NCI-H1417 (cell line): ENCODE data around the gene AGPAT2.

ENCODE experiments used
- DNase-seq, 3 experiments: peaks; one replicate each; lab custom pipeline; 2025; lab: John Stamatoyannopoulos, UW

The AGPAT2 gene

DNA sequence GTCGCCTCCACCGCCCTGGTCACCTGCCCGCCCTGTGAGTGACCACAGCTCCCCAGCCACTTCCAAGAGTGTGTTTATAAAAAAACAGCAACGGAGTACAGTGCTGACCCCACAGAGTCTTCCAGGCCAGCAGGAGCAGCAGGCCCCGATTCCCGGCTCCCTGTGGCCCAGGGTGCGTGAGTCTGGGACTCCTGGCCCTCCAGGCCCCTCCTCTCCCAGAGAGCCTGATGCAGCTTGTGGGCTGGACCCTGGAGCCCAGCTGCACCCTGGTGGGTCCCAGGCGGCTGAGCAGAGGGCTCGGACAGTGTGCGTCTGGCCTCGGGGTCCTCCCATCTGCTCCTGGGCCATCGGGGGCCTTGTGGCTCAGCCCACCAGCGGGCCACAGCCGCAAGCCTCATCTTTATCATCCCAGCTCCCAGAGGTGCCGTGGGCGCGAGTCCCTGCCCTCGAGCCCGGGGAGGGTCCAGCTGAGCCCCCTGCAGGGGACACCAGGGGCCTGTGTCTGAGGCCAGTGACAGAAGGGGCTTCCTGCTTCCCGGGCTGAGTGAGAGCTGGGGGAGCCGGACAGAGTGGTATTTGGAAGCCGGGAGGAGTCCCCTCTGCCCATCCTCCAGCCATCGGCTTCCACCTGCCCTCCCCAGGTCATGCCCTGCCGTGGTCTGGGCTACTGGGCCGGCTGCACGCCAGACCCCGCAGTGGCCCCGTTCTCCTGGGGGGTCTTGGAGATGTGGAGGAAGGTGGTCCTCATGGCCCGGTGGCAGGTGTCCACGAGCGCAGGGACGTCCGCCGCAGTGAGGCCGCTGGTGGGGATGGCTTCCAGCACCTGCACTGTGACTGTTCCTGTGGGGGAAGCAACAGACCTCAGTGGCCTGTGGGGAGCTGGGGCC lies 13.9 kb downstream of the AGPAT2 start:
- no peak for DNase-seq

DNA sequence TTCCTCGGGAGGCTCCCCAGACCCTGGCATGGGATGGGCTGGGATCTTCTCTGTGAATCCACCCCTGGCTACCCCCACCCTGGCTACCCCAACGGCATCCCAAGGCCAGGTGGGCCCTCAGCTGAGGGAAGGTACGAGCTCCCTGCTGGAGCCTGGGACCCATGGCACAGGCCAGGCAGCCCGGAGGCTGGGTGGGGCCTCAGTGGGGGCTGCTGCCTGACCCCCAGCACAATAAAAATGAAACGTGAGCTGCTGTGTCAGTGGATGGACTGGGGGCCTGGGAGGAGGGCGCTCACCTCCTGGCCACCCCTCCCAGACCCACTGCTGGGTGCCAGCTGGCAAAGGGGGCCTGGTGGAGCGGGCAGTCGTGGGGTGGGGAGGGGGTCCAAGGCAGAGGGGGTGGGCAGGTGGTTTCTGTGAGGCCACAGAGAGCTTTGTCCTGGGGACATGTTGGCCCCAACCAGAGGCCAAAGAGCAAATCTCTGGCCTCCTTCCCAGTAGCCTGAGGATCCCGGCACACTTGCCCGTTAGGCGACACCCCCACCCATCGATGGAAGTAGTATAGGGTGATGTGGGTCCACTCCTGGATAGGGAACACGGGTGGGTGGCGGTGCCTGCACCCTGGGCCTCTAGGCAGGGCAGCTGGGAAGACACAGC lies 14.7 kb downstream of the AGPAT2 start:
- no peak for DNase-seq

DNA sequence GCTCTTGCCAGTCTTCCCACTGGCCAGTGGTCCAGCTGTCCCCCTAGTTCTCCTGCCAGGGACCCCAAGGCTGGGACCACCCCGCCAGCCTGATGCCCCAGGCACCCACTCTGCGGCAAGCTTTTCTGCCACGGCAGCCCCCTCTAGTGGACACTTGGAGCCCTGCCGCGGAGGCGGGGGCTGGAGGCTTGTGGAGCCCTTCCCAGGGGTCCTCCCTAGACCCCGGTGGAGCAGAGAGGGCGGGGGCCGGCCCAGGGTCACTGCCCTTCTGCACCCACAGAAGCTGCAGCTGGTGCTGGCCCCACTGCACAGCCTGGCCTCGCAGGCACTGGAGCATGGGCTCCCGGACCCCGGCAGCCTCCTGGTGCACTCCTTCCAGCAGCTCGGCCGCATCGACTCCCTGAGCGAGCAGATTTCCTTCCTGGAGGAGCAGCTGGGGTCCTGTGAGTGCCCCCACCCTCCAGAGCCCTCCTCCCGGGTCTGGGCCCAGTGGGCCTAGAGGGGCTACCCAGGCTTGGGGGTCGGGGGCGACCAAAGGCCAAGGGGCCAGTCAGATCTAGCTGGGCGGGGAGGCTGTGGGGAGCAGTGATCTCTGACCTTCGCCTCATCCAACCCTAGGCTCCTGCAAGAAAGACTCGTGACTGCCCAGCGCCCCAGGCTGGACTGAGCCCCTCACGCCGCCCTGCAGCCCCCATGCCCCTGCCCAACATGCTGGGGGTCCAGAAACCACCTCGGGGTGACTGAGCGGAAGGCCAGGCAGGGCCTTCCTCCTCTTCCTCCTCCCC lies 15.4 kb downstream of the AGPAT2 start:
- DNase-seq, result peak in 1 of 3 experiments; percentile 18

DNA sequence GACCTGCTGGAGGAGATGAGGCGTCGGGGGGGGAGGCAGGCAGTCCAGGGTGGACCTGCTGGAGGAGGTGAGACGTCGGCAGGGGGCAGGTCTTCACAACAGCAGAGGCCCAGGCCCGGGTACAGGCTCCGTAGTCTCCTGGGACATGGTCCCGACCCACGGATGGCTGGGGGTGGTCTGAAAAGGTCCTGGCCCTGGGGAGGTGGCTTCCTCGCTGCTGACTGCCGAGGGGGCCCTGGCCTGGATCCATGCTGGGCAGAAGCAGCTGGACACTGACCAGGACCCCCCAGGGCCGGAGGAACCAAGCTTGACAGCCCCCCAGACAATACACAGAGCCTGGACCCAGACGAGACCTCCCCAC lies 16.0 kb downstream of the AGPAT2 start:
- no peak for DNase-seq

DNA sequence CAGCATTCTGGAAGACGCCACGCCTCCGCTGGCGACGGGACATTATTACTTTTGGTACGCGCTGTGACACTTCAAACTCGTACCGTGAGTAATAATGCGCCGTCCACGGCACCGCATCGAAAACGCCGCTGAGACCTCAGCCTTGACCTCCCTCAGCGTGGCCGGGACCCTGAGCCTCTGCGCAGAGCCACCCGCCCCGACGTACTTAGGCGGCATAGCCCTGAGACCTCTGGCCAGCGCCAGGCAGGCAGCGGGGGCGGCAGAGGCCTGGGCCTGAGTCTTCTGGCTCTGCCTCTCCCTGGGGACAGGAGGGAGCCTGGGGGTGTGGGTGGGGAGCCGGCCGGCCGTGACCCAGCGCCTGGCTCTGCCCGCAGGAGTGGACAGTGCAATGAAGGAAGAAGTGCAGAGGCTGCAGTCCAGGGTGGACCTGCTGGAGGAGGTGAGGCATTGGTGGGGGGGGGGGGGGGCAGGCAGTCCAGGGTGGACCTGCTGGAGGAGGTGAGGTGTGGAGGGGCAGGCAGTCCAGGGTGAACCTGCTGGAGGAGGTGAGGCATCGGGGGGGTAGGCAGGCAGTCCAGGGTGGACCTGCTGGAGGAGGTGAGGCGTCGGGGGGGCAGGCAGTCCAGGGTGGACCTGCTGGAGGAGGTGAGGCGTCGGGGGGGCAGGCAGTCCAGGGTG lies 16.5 kb downstream of the AGPAT2 start:
- DNase-seq, result no peak

DNA sequence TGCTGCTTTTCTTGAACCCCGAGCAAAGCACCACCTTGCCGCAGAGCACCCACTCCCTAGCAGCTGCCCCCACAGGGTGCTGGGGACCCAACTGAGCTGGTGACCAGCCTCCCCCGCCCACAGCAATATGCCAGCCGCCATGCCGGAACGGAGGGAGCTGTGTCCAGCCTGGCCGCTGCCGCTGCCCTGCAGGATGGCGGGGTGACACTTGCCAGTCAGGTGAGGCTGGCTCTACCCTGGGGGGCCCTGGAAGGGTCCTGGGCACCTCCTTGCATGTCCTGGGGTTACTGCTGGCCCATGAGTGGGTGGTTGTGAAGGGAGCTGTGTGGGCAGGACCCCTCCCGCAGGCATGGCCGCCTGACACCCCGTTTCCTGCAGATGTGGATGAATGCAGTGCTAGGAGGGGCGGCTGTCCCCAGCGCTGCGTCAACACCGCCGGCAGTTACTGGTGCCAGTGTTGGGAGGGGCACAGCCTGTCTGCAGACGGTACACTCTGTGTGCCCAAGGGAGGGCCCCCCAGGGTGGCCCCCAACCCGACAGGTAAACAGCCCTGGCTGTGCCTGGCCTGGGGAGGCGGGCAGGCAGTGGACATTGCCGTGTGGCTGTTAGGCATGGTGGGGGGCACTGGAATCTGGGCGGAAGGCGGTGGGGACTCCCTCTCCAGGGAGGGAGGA lies 17.3 kb downstream of the AGPAT2 start:
- no peak for DNase-seq

DNA sequence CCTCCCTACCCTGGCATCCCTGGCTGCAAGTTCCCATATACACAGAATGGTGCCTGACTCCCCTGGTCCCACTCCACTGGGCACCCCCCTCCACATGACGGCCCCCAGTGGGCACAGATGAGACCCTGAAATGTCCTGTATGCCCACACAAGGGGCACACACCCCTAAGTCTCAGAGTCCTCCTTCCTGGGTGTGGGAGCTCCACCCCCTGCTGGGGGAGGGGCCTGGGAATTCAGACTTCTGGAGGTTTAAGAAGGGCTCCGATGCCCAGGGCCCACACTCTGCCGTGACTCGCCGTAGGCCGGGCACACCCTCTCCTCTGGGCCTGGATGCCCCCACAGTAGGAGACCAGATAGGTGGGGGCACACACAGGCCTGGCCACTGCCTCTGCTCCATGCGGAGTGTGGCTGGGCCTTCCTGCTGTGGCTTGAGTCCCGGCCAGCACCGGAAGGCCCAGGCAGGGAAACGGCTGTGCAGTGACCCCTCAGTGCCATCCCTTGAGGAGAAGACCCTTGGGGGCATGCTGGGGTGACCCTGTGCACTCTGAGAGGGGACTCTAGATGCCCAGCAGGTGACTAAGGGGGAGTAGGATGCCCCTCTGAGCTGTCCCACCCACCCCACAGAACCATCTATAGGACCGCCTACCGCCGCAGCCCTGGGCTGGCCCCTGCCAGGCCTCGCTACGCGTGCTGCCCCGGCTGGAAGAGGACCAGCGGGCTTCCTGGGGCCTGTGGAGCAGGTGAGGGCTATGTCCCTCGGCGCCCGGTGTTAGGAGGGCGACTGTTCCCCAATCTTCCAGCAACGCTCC lies 18.1 kb downstream of the AGPAT2 start:
- no peak for DNase-seq

DNA sequence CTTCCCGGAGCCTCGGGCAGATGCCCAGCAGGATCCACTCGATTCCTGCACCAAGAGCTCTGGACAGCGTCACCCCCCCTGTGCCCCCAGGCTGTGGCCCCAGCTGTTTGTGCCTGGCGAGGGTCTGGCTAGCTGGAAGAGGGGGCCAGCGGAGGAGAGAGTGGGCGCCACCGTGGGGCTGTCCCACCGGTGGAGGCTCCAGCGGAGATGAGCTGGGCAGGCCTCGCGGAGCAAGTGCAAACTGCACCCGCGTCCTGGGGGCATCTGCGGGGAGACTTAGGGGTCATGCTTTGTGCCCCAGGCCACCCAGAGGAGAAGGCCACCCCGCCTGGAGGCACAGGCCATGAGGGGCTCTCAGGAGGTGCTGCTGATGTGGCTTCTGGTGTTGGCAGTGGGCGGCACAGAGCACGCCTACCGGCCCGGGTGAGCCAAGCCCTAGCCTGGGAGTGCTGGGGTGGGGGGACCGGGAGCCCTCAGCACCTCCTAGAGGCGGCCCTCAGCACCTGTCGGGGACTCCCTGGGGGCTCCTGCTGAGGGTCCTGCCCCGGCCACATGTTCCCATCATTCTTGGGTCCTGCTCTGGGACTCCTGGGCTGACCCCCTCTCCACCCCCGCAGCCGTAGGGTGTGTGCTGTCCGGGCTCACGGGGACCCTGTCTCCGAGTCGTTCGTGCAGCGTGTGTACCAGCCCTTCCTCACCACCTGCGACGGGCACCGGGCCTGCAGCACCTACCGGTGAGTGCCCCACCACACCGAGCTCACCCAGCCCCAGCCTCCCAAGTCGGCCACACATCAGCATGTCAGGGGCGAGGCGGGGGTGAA lies 19.1 kb downstream of the AGPAT2 start:
- DNase-seq, result peak in 1 of 3 experiments; percentile 55

DNA sequence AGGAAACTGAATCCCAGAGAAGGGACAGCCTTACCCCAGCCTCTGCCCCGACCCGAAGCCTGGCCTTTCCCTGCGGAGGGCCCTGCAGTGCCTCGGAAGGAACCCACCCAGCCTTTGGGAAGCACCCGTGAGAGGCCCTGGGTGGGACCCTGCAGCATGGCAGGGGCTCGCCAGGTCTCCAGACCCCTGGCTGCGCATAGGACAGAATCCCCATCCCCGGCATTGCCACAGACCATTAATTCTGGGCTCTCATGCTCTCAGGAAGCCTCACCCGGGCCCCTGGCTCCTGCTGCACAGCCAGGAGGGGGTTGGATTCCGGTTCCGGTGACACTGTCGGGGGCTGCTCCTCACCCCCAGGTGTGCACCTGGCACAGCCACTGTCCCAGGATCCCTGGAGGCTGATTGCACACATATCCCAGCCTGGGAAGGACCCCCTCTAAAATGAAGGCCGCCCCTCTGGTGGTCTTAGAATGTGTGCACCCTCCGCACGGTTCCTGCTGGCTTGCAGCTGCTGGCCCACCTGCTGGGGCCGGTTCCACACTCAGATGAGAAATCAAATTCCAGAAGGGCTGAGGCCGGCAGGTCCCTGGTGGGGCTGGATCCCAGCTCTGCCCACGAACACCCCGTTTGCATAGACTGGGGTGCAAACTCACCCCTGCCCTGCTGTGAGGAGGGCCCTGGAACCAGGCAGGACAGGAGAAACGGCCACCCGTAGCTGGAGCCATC lies 19.9 kb downstream of the AGPAT2 start:
- DNase-seq, result peak in 2 of 3 experiments; percentile 60 to 61

DNA sequence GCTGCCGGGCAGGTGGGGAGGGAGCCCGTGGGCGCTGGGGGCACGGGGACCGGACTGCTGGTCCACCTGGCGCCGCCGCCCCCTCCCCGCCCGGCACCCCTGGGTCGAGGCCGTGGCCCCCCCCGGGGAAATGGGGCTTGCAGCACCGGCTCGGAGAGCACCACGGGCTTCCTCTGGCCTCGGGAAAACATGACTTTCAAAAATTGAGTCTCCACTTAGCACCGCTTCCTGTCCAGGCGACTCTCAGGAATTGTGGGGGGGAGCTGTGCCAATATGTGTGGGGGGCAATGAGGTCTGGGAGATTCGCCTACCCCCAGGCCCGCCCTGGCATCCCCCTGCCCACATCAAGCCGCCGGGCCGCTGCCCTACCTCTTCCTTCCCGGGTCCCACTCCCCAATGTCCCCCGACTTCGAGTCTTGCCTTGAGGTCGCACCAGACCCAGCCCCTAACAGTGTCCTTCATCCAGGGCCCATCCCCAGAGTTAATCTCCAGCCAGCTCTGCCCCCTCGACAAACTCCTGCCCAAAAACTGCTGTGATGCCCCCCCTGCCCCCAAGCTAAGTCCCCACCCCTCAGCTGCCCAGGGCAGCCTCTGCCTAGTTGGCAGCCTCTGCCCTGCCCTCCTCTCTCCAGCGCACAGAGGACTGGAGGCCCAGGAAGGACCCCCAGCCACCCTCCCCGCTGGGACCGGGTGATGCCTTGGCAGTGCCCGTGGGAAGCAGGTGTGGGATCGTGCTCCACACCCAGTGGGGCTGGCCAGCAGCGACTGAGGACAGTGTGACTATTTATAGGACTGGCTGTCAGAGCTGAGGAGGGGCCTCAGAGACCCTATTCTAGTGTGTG lies 20.7 kb downstream of the AGPAT2 start:
- DNase-seq, result peak in 2 of 3 experiments; percentile 44 to 57

DNA sequence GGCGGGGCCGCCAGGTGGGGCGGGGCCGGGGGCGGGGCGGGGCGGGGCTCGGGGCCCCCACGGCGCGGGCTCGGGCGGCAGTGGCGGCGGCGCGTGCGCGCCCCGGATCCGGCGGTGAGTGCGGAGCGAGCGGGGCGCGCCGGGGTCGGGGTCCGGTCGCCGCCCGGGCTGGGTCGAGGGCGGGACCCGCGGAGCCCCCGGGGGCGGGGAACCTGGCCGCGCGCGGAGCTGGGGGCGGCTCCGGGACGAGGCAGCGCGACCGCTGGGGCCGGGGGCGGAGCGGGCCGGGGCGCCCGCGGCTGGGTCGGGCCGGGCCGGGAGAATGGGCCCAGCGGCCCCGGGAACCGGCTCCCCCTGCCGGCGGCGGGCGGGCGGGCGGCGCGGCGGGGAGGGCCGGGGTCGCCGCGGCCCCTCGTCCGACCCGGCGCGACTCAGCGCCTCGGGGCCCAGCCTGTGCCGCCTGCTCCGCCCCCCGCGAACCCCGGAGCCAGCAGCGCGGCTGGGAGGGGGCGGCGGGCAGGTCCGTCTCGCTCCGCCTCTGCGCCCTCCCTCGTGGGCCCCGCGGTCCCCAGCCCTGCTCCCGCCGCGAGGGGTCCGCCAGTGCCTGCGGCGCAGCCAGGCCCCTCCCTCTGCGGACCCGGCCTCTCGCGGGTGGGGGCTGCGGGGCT lies 21.4 kb downstream of the AGPAT2 start:
- peak in 2 of 3 experiments; percentile 50 to 52 for DNase-seq

DNA sequence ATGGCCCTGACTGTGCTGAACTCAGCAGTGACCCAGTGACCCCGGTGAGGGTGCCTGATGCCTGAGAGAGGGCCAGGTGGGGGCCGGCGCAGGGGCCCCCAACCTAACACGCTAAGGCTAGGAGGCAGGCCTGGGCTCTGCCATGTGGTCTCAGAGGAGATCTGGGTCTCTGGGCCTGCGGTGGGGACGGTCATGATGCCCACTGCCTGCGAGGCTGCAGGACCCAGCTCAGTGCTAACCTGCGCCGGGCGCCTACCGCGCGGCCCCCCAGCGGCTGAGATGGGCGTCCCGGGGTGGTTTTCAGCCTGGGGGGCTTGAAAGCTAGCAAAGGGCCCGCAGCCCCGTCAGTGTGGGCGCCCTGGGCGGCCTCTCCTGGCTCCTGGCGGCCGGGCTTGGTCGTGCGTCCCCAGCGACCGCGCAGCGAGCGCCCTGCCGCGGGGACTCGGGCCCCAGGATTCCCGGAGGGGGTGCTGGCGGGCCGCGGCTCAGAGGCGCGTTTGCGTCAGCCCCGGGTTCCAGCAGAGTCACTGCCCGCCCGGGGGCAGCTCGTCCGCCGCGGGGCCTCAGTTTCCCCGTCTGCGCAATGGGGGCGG lies 22.1 kb downstream of the AGPAT2 start:
- peak in 2 of 3 experiments; percentile 55 to 57 for DNase-seq

DNA sequence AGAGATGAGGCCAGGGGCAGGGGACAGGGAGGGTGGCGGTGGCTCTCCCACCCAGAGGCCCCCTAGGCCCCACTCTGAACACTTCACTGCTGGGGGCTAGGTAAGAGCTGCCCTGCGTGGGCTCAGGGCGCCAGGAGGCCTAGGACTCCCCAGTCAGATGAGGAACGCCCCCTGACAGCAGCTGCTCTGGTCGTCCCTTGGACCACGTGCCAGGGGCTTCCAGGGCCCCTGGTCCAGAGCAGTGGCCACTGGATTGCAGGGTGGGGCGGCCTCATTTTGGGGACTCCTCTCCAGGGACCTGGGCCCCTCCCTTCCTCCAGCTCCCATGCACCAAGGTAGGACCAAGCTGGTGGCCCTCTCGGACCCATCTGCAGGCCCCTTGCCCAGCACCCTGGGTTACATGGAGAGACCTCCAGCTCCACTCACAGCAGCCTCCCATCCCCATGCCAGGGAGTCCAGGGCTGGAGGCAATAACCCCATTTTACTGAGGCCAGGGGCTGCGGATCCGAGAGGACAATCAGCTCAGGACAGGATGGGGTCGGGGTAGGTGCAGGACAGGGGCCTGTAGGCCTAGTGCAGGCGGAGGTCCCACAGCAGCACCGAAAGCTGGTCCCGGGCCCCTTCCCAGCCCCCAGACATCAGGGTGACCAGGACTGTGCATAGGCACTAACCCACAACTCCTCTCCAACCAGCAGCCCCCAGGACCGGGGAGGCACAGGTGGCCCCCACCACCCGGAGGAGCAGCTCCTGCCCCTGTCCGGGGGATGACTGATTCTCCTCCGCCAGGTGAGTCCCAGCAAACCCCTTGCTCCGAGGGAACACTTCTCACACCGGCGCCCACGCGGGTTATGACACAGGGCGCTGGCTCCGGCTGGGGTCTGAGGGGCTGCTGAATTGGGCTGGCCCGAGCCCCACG lies 23.0 kb downstream of the AGPAT2 start:
- DNase-seq, result no peak

DNA sequence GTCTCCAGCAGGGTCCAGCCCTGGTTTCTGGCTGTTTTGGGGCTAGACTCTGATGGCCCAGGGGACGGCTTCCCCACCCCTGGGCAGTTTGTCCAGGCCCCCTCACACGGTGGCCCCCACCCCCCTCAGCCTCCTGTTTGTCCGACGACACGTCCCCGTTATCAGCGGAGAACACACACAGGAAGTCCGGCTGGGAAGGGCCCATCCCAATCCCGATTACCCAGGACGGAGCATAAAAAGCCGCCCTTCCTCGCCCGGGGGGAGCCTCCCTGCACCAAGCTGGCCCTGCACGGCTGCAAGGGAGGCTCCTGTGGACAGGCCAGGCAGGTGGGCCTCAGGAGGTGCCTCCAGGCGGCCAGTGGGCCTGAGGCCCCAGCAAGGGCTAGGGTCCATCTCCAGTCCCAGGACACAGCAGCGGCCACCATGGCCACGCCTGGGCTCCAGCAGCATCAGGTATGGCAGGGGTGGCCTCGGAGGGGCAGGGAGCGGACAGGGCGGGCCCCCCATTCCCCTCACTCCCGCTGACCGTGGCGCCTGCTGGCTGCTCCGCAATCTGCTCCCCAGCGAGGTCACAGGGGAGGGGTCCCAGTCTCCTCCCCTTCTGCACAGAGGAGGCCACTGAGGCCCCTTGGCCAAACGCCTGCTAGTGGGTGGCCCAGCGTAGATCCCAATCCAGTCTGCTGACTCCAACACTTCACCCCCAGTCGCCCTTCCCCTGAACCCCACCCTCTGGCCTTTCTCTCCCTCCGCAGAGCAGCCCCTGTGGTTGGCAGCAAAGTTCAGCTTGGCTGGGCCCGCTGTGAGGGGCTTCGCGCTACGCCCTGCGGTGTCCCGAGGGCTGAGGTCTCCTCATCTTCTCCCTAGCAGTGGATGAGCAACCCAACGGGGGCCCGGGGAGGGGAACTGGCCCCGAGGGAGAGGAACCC lies 24.3 kb downstream of the AGPAT2 start, which contains the start of gene EGFL7:
Gene EGFL7, plus strand, starts transcription at position 261 of the 926 bp plus-strand sequence. CDS start 5,367 bp downstream, outside the sequence.
- DNase-seq, result no peak

DNA sequence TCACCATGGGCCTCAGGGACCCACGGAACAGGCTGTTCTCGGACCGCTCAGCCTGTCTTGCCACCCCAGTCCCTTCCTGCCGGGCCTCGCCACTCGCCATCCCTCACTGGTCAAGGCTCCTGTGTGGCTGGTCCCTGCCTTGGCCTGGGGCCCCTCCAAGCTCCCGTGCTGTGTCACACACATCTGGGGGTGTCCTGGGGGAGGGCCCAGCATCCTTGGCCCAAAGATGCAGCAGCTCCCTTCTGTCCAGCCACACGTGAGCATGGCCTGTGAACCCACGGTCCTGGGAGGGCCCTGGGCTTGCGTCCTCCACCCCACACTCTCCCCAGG lies 25.0 kb downstream of the AGPAT2 start:
- DNase-seq, result no peak
